A549 (cell line): ENCODE results near the gene CABP4. TPM values are rescaled to one million over a fixed set of nuclear protein-coding genes. Genes with fewer than 3 reads are reported as not detected.

Experiments used
- ATAC-seq, 2 experiments: fragments of 200-7000 bp in 1 of 2; fragments of >200 bp in 1 of 2; cut with Nextera tagmentation in 1 of 2; cut with Tn5 transposase in 1 of 2; 3 replicates each; pipeline versions ENCODE4 v1.8.0 to v1.9.1; 2018 to 2020; ENCODE audit warnings: mild to moderate bottlenecking in 1 of 2, moderate library complexity in 1 of 2
- CTCF ChIA-PET: fragments of 300-600 bp; sonication (Branson Sonifier 250); formaldehyde crosslinking; extraction: SDS; loops from one replicate; lab custom pipeline; 2021; ENCODE audit warnings: antibody characterized with exemption, inconsistent platforms; lab: Yijun Ruan, JAX
- POLR2A ChIA-PET: fragments of 350-600 bp; formaldehyde crosslinking; extraction: SDS; loops from one replicate; lab custom pipeline; 2021; ENCODE audit warnings: antibody characterized with exemption, inconsistent platforms; lab: Yijun Ruan, JAX
- DNase-seq, 2 experiments: peaks; one replicate each; pipeline versions ENCODE4 v3.0.0 to v3.0.0-alpha.2; 2011 to 2016; ENCODE audit warnings: low read depth in 1 of 2, low spot score in 1 of 2
- FAIRE-seq: peaks from 2 replicates; lab custom pipeline; 2011; peaks lifted over from hg19 to GRCh38; lab: Jason Lieb, UNC
- H3K27ac ChIP-seq, 2 experiments: fragments of >200 bp; sonication (Bioruptor Twin); formaldehyde crosslinking; 3 replicates each; pipeline ENCODE4 v1.5.1; 2016 to 2017
- H3K4me1 ChIP-seq: fragments of >200 bp; sonication (Bioruptor Twin); formaldehyde crosslinking; 3 replicates; pipeline ENCODE4 v1.6.1; 2016
- H3K4me2 ChIP-seq: fragments of >200 bp; sonication (Bioruptor Twin); formaldehyde crosslinking; 3 replicates; pipeline ENCODE4 v1.6.1; 2016
- H3K4me3 ChIP-seq: fragments of >200 bp; sonication (Bioruptor Twin); formaldehyde crosslinking; 3 replicates; pipeline ENCODE4 v1.5.1; 2016
- H3K9me3 ChIP-seq: fragments of >200 bp; sonication (Bioruptor Twin); formaldehyde crosslinking; 3 replicates; pipeline ENCODE4 v1.6.1; 2016
- BHLHE40 ChIP-seq: IDR thresholded peaks from 2 replicates; pipeline ENCODE4 v1.6.1; 2012; ENCODE audit warnings: low read depth, low read length, inconsistent platforms
- EHMT2 ChIP-seq: fragments of 200-600 bp; sonication (generic); IDR thresholded peaks from 2 replicates; pipeline ENCODE4 v1.6.1; 2016; ENCODE audit warnings: antibody characterized with exemption, low read depth, mild to moderate bottlenecking, moderate library complexity
- ESRRA ChIP-seq: fragments of 150-350 bp; IDR thresholded peaks from 2 replicates; pipeline ENCODE4 v1.6.1; 2014; ENCODE audit warnings: mild to moderate bottlenecking, low read length, borderline replicate concordance
- FOSB ChIP-seq: fragments of 250-450 bp; sonication (Bioruptor Pico); IDR thresholded peaks from 2 replicates; pipeline ENCODE4 v1.5.0; 2020; ENCODE audit warnings: mild to moderate bottlenecking, moderate library complexity
- FOSL2 ChIP-seq, 2 experiments: fragments of 450-650 bp in 1 of 2; fragments of >200 bp in 1 of 2; sonication (Bioruptor Twin) in 1 of 2; formaldehyde crosslinking; IDR thresholded peaks; 2 replicates each; pipeline versions ENCODE4 v1.5.0 to v1.6.1; 2016 to 2020; ENCODE audit warnings: mild to moderate bottlenecking in 1 of 2, moderate library complexity in 1 of 2
- GATA3 ChIP-seq: IDR thresholded peaks from 2 replicates; pipeline ENCODE4 v1.6.1; 2012; ENCODE audit warnings: borderline replicate concordance
- HDAC2 ChIP-seq: fragments of 200-600 bp; sonication (generic); IDR thresholded peaks from 2 replicates; pipeline ENCODE4 v1.6.1; 2016
- HES2 ChIP-seq: fragments of >200 bp; sonication (Bioruptor Twin); formaldehyde crosslinking; IDR thresholded peaks from 2 replicates; pipeline ENCODE4 v1.6.1; 2016
- MAFK ChIP-seq: fragments of 450-650 bp; IDR thresholded peaks from 2 replicates; pipeline ENCODE4 v1.6.1; 2014; ENCODE audit not compliant: partially characterized antibody
- NFE2L2 ChIP-seq: fragments of 150-350 bp; conservative IDR thresholded peaks from 2 replicates; pipeline ENCODE4 v1.6.1; 2014; ENCODE audit warnings: low read length
- PBX3 ChIP-seq: IDR thresholded peaks from 2 replicates; pipeline ENCODE4 v1.6.1; 2012
- RCOR1 ChIP-seq: fragments of 150-350 bp; IDR thresholded peaks from 2 replicates; pipeline ENCODE4 v1.6.1; 2014; ENCODE audit warnings: antibody characterized with exemption, low read length, low read depth
- RFX5 ChIP-seq: fragments of 450-650 bp; IDR thresholded peaks from 2 replicates; pipeline ENCODE4 v1.7.1; 2014; ENCODE audit warnings: antibody characterized with exemption, mild to moderate bottlenecking, moderate library complexity
- RNF2 ChIP-seq: fragments of 200-600 bp; sonication (generic); IDR thresholded peaks from 2 replicates; pipeline ENCODE4 v1.6.1; 2016; ENCODE audit warnings: low read depth, mild to moderate bottlenecking, antibody characterized with exemption, moderate library complexity, borderline replicate concordance
- SMC3 ChIP-seq: fragments of >200 bp; sonication (Bioruptor Twin); formaldehyde crosslinking; IDR thresholded peaks from 3 replicates; pipeline ENCODE4 v1.6.1; 2018; ENCODE audit warnings: inconsistent platforms
- ZNF302 ChIP-seq: fragments of 250-450 bp; sonication (Bioruptor Pico); IDR thresholded peaks from 2 replicates; pipeline ENCODE4 v1.9.0; 2021; ENCODE audit warnings: inconsistent platforms, mild to moderate bottlenecking, moderate library complexity
- WGBS: methylation state at CpG from one replicate; pipeline ENCODE4 v1.1.6; 2017; ENCODE audit errors: missing lambda C conversion rate; 5-methylcytosine and 5-hydroxymethylcytosine counted together
- polyA plus RNA-seq, 4 experiments: library from polyadenylated mRNA; depleted of rRNA in 3 of 4; stranded (reverse); fragments of >200 nt; fragmentation: RNase III in 1 of 4; extraction: RNeasy Plus Mini Kit Qiagen cat#74134 plus additional on column Dnase treatment in 1 of 4; gene quantifications; 2 replicates in 3 of 4; 3 replicates in 1 of 4; pipeline ENCODE4 v1.2.3, GENCODE V29; 2011 to 2017
- TF ChIP-seq, protein P1 (sequence below): fragments of >200 bp; sonication (Bioruptor Twin); formaldehyde crosslinking; IDR thresholded peaks from 3 replicates; pipeline ENCODE4 v1.5.1; 2016

Gene CABP4
- polyA plus RNA-seq, 2 of the 4 experiments (the other 2 are of a cell fraction): not detected

- peaks cover 15% of the 10 kb centered on the region; the same call in 1 of the 3 replicates for H3K4me1 ChIP-seq
- ATAC-seq (no peak), FAIRE-seq (no peak), DNase-seq (no peak)
- ChIA-PET POLR2A (no interaction called here), CTCF (interaction anchor here (1.7 kb wide), 1 partner anchor 17 kb away, joined by 4 read pairs; the partner anchor contains the start of gene GPR152)
- TF ChIP-seq MAFK: peak; percentile 15
- TF ChIP-seq SMC3: no peak
- TF ChIP-seq, all 56 proteins: peak for 1
- Histone ChIP-seq H3K4me3 (no peak overlapping the region), H3K4me2 (no peak overlapping the region), H3K9me3 (no peaks in the 10 kb centered on the region), H3K27ac (0 out of 6 replicates have a peak overlapping the region, but pooled peaks of 1 of the 2 experiments have one; percentile 4)
- 89% methylated on average over 17 of the region's 26 CpGs for WGBS
Observed at GRCh38 chr11:67435031-67435726, 20.0 kb upstream of the CABP4 start.

- no peak overlapping the region for H3K4me3 ChIP-seq
- ChIA-PET POLR2A (no interaction called here), CTCF (interaction anchor here (0.6 kb wide), 2 partner anchors 39 to 836 kb away, joined by 3 to 4 read pairs; partner anchors contain the start of gene C11orf24)
- peaks cover 15% of the 10 kb centered on the region; the same call in 1 of the 3 replicates for H3K4me1 ChIP-seq
- H3K4me2 ChIP-seq: no peak overlapping the region
- H3K9me3 ChIP-seq: no peaks in the 10 kb centered on the region
- ATAC-seq (no peak; a peak in 1 of 6 replicates), DNase-seq (no peak), FAIRE-seq (no peak)
- WGBS: 95% methylated on average over 29 of the region's 38 CpGs
- H3K27ac ChIP-seq: 0 out of 6 replicates have a peak overlapping the region, but pooled peaks of 1 of the 2 experiments have one; percentile 6
- no peak for TF ChIP-seq FOSB
- TF ChIP-seq PBX3: peak; percentile 6; the same call in 1 of the 2 replicates
Observed at GRCh38 chr11:67435727-67436458, 19.3 kb upstream of the CABP4 start.

- H3K4me2 ChIP-seq: no peak overlapping the region
- no peak overlapping the region for H3K4me3 ChIP-seq
- peak; percentile 3 to 9; a peak in 1 of 6 replicates for ATAC-seq
- peaks cover 15% of the 10 kb centered on the region; the same call in 1 of the 3 replicates for H3K4me1 ChIP-seq
- 64% methylated on average over 6 of the region's 6 CpGs for WGBS
- FAIRE-seq: no peak
- no peak for TF ChIP-seq RNF2
- no peak for TF ChIP-seq ZNF302 (CRISPR knock-in tag)
- no peak for TF ChIP-seq HDAC2
- no peak overlapping the region; a peak in 1 of 6 replicates for H3K27ac ChIP-seq
- DNase-seq: no peak
- POLR2A ChIA-PET: interaction anchor here (2.8 kb wide), 1 partner anchor 35 kb away, joined by 12 read pairs; the partner anchor contains the start of gene PPP1CA
- CTCF ChIA-PET: interaction anchor here (0.6 to 2.2 kb wide), 5 partner anchors 8 to 835 kb away, joined by 3 to 6 read pairs (median 6); partner anchors contain the start of genes C11orf24, PPP1CA and RPS6KB2
- no peaks in the 10 kb centered on the region for H3K9me3 ChIP-seq
Observed at GRCh38 chr11:67436459-67437081, 18.6 kb upstream of the CABP4 start.

GRCh38 chr11:67437082-67437808 is 17.9 kb upstream of the CABP4 start, which contains the start of gene PTPRCAP:
Gene PTPRCAP (minus strand): TSS chr11:67437682. CDS start chr11:67437619, 63 bp downstream.
- CTCF ChIA-PET: interaction anchor here (1.2 to 2.2 kb wide), 5 partner anchors 9 to 86 kb away, joined by 3 to 6 read pairs (median 6); partner anchors contain the start of genes GPR152, PPP1CA and RPS6KB2
- no peak within 1 kb of the TSS for H3K4me3 ChIP-seq
- POLR2A ChIA-PET: interaction anchor here (2.8 kb wide), 1 partner anchor 36 kb away, joined by 12 read pairs; the partner anchor contains the start of gene PPP1CA
- no peak for DNase-seq
- H3K27ac ChIP-seq: no peak within 1 kb of the TSS; a peak in 1 of 6 replicates
- FAIRE-seq: no peak
- WGBS: 90% methylated on average over 16 of the region's 26 CpGs
- H3K4me2 ChIP-seq: no peak within 1 kb of the TSS
- H3K4me1 ChIP-seq: peaks cover 15% of the 10 kb centered on the region; the same call in 1 of the 3 replicates
- no peak for ATAC-seq
- H3K9me3 ChIP-seq: no peaks in the 10 kb centered on the region
- TF ChIP-seq ESRRA: no peak
- no peak for TF ChIP-seq EHMT2
- TF ChIP-seq HES2: no peak
- TF ChIP-seq RCOR1: no peak
- TF ChIP-seq RFX5: no peak
- TF ChIP-seq, protein P1, sequence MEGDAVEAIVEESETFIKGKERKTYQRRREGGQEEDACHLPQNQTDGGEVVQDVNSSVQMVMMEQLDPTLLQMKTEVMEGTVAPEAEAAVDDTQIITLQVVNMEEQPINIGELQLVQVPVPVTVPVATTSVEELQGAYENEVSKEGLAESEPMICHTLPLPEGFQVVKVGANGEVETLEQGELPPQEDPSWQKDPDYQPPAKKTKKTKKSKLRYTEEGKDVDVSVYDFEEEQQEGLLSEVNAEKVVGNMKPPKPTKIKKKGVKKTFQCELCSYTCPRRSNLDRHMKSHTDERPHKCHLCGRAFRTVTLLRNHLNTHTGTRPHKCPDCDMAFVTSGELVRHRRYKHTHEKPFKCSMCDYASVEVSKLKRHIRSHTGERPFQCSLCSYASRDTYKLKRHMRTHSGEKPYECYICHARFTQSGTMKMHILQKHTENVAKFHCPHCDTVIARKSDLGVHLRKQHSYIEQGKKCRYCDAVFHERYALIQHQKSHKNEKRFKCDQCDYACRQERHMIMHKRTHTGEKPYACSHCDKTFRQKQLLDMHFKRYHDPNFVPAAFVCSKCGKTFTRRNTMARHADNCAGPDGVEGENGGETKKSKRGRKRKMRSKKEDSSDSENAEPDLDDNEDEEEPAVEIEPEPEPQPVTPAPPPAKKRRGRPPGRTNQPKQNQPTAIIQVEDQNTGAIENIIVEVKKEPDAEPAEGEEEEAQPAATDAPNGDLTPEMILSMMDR: no peak
- TF ChIP-seq FOSL2 (IDR thresholded peaks at IDR 0.05): no peak
- TF ChIP-seq FOSL2 (CRISPR knock-in tag; IDR thresholded peaks at IDR 0.05): no peak
- no peak for TF ChIP-seq NFE2L2
- TF ChIP-seq GATA3: no peak
- TF ChIP-seq BHLHE40: no peak
- no peak for TF ChIP-seq MAFK
- TF ChIP-seq RNF2: no peak
